MCF 10A (cell line): ENCODE data around the gene MRPS24. TPM values are rescaled to one million over a fixed set of nuclear protein-coding genes. Genes with fewer than 3 reads are reported as not detected.

Source experiments
- BruUV-seq: library from RNA; stranded (reverse); fragments of 400-500 nt; replicated peaks from 2 replicates; lab custom pipeline; 2021; lab: Mats Ljungman, UMichigan
- CTCF ChIA-PET: fragments of 300-600 bp; sonication (Branson Sonifier 250); formaldehyde crosslinking; extraction: SDS; loops from one replicate; lab custom pipeline; 2021; ENCODE audit warnings: antibody characterized with exemption, inconsistent platforms; lab: Yijun Ruan, JAX
- POLR2A ChIA-PET: fragments of 300-600, 350-650 bp; sonication (Branson Sonifier 250); formaldehyde crosslinking; extraction: SDS; loops from one replicate; lab custom pipeline; 2020; ENCODE audit warnings: antibody characterized with exemption, inconsistent platforms; lab: Yijun Ruan, JAX
- DNase-seq: peaks from one replicate; pipeline ENCODE4 v3.0.0-alpha.2; 2018; ENCODE audit not compliant: unreplicated experiment
- H3K27ac Mint-ChIP-seq: one replicate; pipeline ENCODE4 v1.8.0; 2022; ENCODE audit warnings: mild to moderate bottlenecking, low read depth, mixed read lengths; ENCODE audit not compliant: unreplicated experiment
- H3K27me3 Mint-ChIP-seq: one replicate; pipeline ENCODE4 v1.8.0; 2022; ENCODE audit warnings: mixed read lengths; ENCODE audit not compliant: insufficient read depth, unreplicated experiment
- H3K36me3 Mint-ChIP-seq: one replicate; pipeline ENCODE4 v1.8.0; 2022; ENCODE audit warnings: mild to moderate bottlenecking, moderate library complexity, mixed read lengths; ENCODE audit not compliant: insufficient read depth, unreplicated experiment
- H3K4me1 Mint-ChIP-seq: one replicate; pipeline ENCODE4 v1.8.0; 2022; ENCODE audit warnings: mixed read lengths; ENCODE audit not compliant: insufficient read depth, unreplicated experiment
- H3K4me3 Mint-ChIP-seq: one replicate; pipeline ENCODE4 v1.8.0; 2022; ENCODE audit warnings: mild to moderate bottlenecking, moderate library complexity, mixed read lengths; ENCODE audit not compliant: unreplicated experiment
- H3K9me3 Mint-ChIP-seq: one replicate; pipeline ENCODE4 v1.8.0; 2022; ENCODE audit warnings: mixed read lengths; ENCODE audit not compliant: unreplicated experiment
- intact Hi-C: fragments of 100-400 bp; cut with micrococcal nuclease; formaldehyde crosslinking; loops from 2 replicates; pipeline ENCODE4 v1.14.1; 2022
- total RNA-seq: library from RNA; stranded (reverse); gene quantifications from 2 replicates; pipeline ENCODE4 v1.2.3, GENCODE V29; 2022
- TF ChIP-seq, protein P1 (sequence below): fragments of 200-600 bp; IDR thresholded peaks from one replicate; pipeline ENCODE4 v1.8.0; 2022; ENCODE audit warnings: antibody characterized with exemption, mild to moderate bottlenecking; ENCODE audit not compliant: unreplicated experiment

The MRPS24 gene
- total RNA-seq, 1 experiment from 2014 or later, result 188 TPM

DNA sequence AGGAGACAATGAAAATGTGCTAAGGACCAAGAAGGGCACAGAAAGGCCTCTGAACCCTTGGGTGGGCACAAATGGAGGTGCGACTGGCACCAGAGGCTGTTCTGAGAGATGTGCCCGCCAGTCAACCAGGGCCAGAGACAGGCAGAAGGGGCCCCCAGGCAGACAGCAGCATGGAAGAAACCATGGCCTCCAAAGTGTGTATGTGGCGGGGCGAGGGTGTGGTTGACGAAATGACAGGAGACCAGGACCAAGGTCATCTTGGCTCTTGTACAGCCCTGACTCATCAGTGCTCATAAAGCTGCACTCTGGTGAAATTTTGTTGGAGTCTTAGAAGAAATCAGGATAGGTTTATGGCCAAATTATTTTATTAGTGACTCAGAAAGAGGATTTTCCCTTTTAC is 4.0 kb upstream of the MRPS24 start:
- Mint-ChIP-seq H3K4me3 (peak overlapping the region; percentile 43), H3K9me3 (no peaks in the 10 kb centered on the region), H3K27me3 (no peaks in the 10 kb centered on the region), H3K36me3 (peaks cover 37% of the 10 kb centered on the region), H3K27ac (peak overlapping the region; percentile 90), H3K4me1 (peaks cover 41% of the 10 kb centered on the region)
- POLR2A ChIA-PET, result interaction anchor here (0.6 to 2.5 kb wide), 18 partner anchors 9 to 300 kb away, joined by 3 to 12 read pairs (median 6); partner anchors contain the start of genes COA1, STK17A, UBE2D4 and URGCP
- TF ChIP-seq, protein P1, sequence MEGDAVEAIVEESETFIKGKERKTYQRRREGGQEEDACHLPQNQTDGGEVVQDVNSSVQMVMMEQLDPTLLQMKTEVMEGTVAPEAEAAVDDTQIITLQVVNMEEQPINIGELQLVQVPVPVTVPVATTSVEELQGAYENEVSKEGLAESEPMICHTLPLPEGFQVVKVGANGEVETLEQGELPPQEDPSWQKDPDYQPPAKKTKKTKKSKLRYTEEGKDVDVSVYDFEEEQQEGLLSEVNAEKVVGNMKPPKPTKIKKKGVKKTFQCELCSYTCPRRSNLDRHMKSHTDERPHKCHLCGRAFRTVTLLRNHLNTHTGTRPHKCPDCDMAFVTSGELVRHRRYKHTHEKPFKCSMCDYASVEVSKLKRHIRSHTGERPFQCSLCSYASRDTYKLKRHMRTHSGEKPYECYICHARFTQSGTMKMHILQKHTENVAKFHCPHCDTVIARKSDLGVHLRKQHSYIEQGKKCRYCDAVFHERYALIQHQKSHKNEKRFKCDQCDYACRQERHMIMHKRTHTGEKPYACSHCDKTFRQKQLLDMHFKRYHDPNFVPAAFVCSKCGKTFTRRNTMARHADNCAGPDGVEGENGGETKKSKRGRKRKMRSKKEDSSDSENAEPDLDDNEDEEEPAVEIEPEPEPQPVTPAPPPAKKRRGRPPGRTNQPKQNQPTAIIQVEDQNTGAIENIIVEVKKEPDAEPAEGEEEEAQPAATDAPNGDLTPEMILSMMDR, result no peak
- DNase-seq, result peak; percentile 89
- no TSS peak for BruUV-seq
- intact Hi-C loops, result loop anchor here (1.0 kb wide), 2 partner anchors 32 to 53 kb away; partner anchors contain the start of gene UBE2D4
- CTCF ChIA-PET, result interaction anchor here (0.8 to 1.6 kb wide), 3 partner anchors 35 to 213 kb away, joined by 3 to 8 read pairs (median 3); no protein-coding TSS in a partner anchor

DNA sequence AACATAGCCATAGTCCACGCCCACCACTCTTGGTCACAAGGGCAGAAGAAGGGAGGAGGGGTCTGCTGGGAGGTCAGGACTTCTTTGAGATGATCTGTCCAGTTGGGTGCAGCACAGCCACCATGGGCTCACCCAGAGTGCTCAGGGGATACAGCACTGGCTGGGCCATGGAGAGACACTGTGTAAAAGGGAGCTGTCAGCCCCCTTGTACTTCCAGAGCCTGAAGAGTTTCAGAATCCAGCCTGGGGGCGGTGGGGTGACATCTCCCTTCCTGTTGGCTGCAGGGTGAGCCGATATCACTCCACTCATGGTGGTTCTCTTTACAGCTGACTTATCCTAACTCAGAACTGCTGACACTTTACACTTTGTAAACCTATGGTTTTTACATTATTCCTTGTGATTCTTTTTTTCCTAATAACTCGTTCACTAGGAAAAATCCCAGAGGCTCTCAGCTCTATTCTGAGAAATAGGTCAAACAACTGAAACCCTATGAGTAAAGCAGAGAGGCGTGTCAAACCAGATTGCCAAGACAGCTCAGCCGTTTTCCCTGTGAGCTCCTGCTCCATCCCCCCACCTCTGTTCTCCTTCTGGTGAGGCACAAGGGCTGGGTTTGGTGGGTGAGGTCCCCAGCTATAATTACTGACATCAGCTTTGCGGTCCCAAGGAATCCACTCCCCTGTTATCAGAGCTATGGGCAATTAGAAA is 3.2 kb upstream of the MRPS24 start:
- intact Hi-C loops, result loop anchor here (1.0 kb wide), 2 partner anchors 33 to 54 kb away; partner anchors contain the start of gene UBE2D4
- BruUV-seq, result no TSS peak

DNA sequence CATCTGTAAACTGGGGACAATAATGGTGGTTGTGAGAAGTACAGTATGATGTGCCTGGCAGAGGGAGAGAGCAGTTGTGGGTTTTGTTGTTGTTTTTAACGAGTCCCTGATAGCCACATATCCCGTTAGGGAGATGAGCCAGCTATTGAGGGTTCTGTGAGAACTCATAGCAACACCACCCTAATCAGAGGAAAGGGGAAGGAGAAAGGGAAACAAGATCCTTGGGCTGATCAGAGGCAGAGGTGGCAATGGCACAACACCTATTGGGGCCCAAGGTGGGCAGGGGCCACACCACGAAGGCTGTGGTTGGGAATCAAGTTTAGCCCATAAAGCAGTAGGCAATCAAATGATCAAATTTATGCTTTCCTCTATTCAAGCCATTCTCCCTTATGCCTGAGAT is 1.7 kb upstream of the MRPS24 start:
- Mint-ChIP-seq H3K4me1 (peaks cover 41% of the 10 kb centered on the region), H3K4me3 (no peak overlapping the region), H3K27me3 (no peaks in the 10 kb centered on the region), H3K9me3 (no peaks in the 10 kb centered on the region), H3K36me3 (peaks cover 32% of the 10 kb centered on the region), H3K27ac (peak overlapping the region; percentile 99)
- POLR2A ChIA-PET, result interaction anchor here (0.6 kb wide), 1 partner anchor 69 kb away, joined by 3 read pairs; no protein-coding TSS in a partner anchor
- intact Hi-C loops, result no loop called here
- BruUV-seq, result no TSS peak
- TF ChIP-seq, protein P1, result no peak
- DNase-seq, result no peak
- CTCF ChIA-PET, result no interaction called here

More for the DNA sequence above, 3.2 kb upstream of the MRPS24 start:
- peak; percentile 84 for DNase-seq
- CTCF ChIA-PET, result interaction anchor here (0.6 to 1.6 kb wide), 4 partner anchors 34 to 212 kb away, joined by 3 to 8 read pairs (median 3); no protein-coding TSS in a partner anchor
- H3K27ac Mint-ChIP-seq, result peak overlapping the region; percentile 90
- peak overlapping the region; percentile 43 for H3K4me3 Mint-ChIP-seq
- H3K4me1 Mint-ChIP-seq, result peaks cover 41% of the 10 kb centered on the region
- H3K27me3 Mint-ChIP-seq, result no peaks in the 10 kb centered on the region
- H3K9me3 Mint-ChIP-seq, result no peaks in the 10 kb centered on the region
- POLR2A ChIA-PET, result interaction anchor here (0.6 to 2.5 kb wide), 21 partner anchors 10 to 1882 kb away, joined by 3 to 12 read pairs (median 4); partner anchors contain the start of genes COA1, UBE2D4 and URGCP
- TF ChIP-seq, protein P1, result no peak
- peaks cover 32% of the 10 kb centered on the region for H3K36me3 Mint-ChIP-seq

DNA sequence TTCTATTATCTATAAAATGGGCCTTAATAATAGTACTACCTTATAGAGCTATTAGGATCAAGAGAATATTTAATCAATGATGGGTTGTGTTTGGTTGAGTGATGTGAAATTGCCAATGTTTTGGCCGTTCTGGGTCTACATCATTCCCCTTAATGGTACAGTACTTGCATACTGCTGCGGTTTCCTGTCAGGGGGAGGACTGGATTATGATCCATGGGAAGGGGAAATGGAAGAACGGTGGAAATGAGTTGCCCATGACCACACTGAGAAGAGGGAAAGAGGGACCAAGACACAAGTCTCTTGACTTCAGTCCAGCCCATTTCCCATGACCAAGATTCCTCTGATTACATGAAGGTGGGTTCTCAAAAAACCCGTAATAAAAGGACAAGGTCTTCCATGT is 999 bp upstream of the MRPS24 start:
- CTCF ChIA-PET, result interaction anchor here (0.7 kb wide), 1 partner anchor 26 kb away, joined by 3 read pairs; no protein-coding TSS in a partner anchor
- peak overlapping the region; percentile 91 for H3K4me3 Mint-ChIP-seq
- peak overlapping the region; percentile 99 for H3K27ac Mint-ChIP-seq
- no peak for DNase-seq
- no peaks in the 10 kb centered on the region for H3K9me3 Mint-ChIP-seq
- peaks cover 40% of the 10 kb centered on the region for H3K4me1 Mint-ChIP-seq
- no TSS peak for BruUV-seq
- intact Hi-C loops, result no loop called here
- TF ChIP-seq, protein P1, result no peak
- POLR2A ChIA-PET, result interaction anchor here (1.1 to 1.6 kb wide), 5 partner anchors 27 to 393 kb away, joined by 3 to 4 read pairs (median 3); no protein-coding TSS in a partner anchor
- no peaks in the 10 kb centered on the region for H3K27me3 Mint-ChIP-seq
- peaks cover 32% of the 10 kb centered on the region for H3K36me3 Mint-ChIP-seq
